Measurements from ENCODE around the gene CCT8L2. TPM values are rescaled to one million over a fixed set of nuclear protein-coding genes. Genes with fewer than 3 reads are reported as not detected.
"Not testable (repeated sequence)": the region's sequence is repeated elsewhere in the genome, so short reads cannot be mapped to it uniquely, and the experiment has no call there.

CCT8L2 gene
- total RNA-seq, 1 donor from 2014 or later = not detected

GRCh38 chr22:16595251-16595650 lies 2.6 kb upstream of the CCT8L2 start:
- not testable (repeated sequence) for DNase-seq

- DNase-seq = no peak
These were observed 1.4 kb upstream of the CCT8L2 start for GRCh38 chr22:16594026-16594425.

- DNase-seq = not testable (repeated sequence)
These were observed 379 bp downstream of the CCT8L2 start for GRCh38 chr22:16592231-16592630.

DNA sequence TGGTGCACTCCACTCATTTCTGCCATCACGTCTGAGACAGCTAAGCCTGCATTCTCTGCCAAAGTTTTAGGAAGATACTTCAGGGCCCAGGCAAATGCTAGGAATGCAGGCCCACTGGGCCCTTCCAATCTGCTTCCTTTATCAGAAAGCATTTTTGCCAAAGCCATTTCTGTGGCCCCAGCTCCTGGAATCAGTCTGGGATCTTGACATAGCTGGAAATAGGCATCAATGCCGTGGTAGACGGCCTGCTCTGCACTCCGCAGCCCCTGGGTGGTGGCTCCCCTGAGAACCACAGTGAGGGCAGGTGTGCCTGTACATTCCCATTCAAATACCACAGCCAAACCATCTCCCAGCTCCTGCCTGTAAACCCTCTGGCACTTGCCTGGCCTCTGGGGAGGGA lies 1.5 kb downstream of the CCT8L2 start:
- not testable (repeated sequence) for DNase-seq

GRCh38 chr22:16586991-16587390 lies 5.6 kb downstream of the CCT8L2 start:
- no peak for DNase-seq

DNA sequence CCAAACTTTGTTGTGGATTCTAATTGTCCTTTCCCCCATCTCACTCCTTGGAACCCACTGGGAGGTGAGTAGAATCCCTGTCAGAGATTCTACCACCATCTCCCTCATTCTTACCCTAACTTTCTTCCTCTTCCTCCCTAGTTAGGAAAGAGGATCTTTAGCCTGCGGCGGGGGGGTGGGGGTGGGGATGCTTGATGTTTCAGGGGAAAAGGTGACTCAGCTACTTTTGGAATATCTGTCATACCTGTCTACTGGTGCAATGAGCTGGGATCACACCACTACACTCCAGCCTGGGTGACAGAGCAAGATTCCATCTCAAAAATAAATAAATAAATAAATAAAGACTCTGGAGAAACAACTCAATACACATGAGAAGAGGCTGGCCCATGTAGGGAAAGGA lies 6.4 kb downstream of the CCT8L2 start:
- no peak for DNase-seq

DNA sequence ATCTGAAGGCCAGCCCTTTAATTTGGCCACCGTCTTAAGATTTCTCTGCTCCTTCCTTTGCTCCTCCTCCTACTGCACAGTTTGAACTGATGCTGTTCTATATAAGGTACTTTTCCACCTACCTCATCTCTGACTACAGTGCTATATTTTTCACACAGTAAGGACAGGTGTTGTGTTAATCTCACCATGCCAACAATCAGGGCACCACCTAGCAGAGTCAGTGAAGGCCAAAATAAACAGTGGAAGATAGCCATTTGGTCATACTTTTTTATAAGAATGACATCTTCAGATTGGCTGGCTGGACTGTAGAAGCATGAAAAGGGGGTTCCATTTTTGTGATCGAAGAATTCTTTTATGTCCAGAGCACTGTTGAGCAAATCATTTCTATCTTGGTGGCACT lies 11.7 kb downstream of the CCT8L2 start:
- DNase-seq = not testable (repeated sequence)

- not testable (repeated sequence) for DNase-seq
These were observed 23.3 kb downstream of the CCT8L2 start for GRCh38 chr22:16569240-16569834.

- no peak for DNase-seq
These were observed 24.2 kb downstream of the CCT8L2 start for GRCh38 chr22:16568425-16568758.

- not testable (repeated sequence) for DNase-seq
These were observed 24.8 kb downstream of the CCT8L2 start for GRCh38 chr22:16567617-16568424.

DNA sequence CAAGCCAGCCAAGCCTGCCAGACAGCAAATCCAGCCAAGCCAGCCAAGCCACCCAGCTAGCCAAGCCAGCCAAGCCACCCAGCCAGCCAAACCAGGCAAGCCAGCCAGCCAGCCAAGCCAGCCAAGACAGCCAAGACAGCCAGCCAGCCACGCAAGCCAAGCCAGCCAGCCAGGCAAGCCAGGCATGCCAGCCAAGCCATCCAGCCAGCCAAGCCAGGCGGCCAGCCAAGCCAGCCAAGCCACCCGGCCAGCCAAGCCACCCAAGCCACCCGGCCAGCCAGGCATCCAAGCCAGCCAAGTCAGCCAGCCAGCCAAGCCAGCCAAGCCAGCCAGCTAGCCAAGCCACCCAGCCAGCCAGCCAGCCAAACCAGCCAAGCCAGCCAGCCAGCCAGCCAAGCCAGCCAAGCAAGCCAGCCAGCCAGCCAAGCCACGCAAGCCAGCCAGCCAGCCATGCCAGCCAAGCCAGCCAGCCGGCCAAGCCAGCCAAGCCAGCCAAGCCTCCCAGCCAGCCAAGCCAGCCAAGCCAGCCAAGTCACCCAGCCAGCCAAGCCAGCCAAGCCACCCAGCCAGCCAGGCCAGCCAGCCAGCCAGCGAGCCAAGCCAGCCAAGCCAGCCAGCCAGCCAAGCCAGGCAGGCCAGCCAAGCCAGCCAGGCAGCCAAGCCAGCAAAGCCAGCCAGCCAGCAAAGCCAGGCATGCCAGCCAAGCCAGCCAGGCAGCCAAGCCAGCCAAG lies 26.0 kb downstream of the CCT8L2 start:
- DNase-seq = not testable (repeated sequence)

DNA sequence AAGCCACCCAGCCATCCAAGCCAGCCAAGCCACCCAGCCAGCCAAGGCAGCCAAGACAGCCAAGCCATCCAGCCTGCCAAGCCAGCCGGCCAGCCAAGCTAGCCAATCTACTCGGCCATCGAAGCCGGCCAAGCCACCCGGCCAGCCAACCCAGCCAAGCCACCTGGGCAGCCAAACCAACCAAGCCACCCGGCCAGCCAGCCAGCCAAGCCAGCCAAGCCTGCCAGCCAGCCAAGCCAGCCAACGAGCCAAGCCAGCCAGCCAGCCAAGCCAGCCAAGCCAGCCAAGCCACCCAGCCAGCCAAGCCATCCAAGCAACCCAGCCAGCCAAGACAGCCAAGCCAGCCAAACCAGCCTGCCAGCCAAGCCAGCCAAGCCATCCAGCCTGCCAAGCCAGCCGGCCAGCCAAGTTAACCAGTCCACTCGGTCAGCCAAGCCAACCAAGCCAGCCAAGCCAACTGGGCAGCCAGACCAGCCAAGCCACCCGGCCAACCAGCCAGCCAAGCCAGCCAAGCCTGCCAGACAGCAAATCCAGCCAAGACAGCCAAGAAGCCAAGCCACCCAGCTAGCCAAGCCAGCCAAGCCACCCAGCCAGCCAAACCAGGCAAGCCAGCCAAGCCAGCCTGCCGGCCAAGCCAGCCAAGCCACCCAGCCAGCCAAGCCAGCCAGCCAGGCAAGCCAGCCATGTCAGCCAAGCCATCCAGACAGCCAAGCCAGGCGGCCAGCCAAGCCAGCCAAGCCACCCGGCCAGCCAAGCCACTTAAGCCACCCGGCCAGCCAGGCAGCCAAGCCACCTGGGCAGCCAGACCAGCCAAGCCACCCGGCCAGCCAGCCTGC lies 26.8 kb downstream of the CCT8L2 start:
- not testable (repeated sequence) for DNase-seq

DNA sequence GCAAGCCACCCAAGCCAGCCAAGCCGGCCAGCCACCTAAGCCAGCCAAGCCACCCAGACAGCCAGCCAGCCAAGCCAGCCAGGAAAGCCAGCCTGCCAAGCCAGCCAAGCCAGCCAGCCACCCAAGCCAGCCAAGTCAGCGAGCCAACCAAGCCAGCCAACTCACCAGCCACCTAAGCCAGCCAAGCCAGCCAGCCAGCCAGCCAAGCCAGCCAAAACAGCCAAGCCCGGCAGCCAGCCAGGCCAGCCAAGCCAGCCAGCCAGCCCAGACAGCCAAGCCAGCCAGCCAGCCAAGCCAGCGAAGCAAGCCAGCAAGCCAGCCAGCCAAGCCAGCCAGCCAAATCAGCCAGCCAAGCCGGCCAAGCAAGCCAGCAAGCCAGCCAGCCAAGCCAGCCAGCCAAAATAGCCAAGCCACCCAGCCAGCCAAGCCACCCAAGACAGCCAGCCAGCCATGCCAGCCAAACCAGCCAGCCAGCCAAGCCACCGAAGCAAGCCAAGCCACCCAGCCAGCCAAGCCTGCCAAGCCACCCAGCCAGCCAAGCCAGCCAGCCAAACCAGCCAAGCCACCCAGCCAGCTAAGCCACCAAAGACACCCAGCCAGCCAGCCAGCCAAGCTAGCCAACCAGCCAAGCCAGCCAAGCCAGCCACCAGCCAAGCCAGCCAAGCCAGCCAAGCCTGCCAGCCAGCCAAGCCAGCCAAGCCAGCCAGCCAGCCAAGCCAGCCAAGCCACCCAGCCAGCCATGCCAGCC lies 27.6 kb downstream of the CCT8L2 start:
- not testable (repeated sequence) for DNase-seq

GRCh38 chr22:16563555-16564520 lies 28.8 kb downstream of the CCT8L2 start:
- DNase-seq = no peak

- no peak for DNase-seq
These were observed 29.7 kb downstream of the CCT8L2 start for GRCh38 chr22:16562711-16563554.

GRCh38 chr22:16561093-16561658 lies 31.4 kb downstream of the CCT8L2 start:
- not testable (repeated sequence) for DNase-seq

DNA sequence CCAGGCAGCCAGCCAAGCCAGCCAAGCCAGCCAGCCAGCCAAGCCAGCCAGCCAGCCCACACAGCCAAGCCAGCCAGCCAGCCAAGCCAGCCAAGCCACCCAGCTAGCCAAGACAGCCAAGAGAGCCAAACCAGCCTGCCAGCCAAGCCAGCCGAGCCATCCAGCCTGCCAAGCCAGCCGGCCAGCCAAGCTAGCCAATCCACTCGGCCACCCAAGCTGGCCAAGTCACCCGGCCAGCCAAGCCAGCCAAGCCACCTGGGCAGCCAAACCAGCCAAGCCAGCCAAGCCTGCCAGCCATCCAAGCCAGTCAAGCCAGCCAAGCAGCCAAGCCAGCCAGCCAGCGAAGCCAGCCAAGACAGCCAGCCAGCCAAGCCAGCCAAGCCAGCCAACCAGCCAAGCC lies 32.0 kb downstream of the CCT8L2 start:
- not testable (repeated sequence) for DNase-seq

- DNase-seq = not testable (repeated sequence)
These were observed 32.6 kb downstream of the CCT8L2 start for GRCh38 chr22:16559996-16560395.
